GM18867 (cell line): ENCODE data around the gene STARD13.

Experiments used
- ATAC-seq: cut with Tn5 transposase; IDR thresholded peaks from one replicate; pipeline ENCODE4 v1.9.1; 2021; ENCODE audit warnings: mild to moderate bottlenecking, moderate library complexity; ENCODE audit not compliant: unreplicated experiment

The STARD13 gene

GRCh38 chr13:33308863-33309262, 23.3 kb upstream of the STARD13 start:
- no peak for ATAC-seq

GRCh38 chr13:33307843-33308242, 22.3 kb upstream of the STARD13 start:
- ATAC-seq, result no peak

DNA sequence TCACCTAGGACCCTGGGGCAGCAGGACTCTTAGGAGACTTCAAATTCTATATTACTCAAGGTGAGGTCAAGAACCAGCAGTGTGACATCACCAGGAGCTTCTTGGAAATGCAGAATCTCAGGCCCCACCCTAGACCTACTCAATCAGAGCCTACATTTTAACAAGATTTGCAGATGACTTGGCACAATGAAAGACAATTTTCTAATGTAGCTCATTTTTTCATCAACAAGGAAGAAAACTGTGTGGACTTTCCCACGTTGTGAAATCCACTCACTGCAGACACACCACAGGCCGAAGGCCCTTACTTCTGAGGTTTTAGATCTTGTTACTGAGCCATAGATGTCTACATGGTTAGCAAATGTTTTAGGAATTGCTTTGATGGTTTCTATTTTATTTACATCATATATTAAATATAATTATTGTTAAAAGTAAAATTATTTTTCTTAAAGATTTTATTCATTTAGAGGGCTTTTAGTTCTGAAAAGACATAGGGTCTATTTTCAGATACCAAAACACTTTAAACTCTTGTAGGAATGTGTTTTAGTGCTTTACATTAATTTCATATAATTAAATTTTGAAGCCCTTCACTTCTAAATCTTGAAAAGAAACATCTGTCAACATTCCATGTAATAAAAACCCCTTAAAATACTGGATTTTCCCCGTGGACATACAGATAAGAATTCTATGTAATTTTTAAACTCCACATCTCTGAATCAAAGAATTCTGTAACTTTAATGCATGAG, 18.5 kb upstream of the STARD13 start:
- no peak for ATAC-seq

- ATAC-seq, result no peak
These were observed 14.1 kb upstream of the STARD13 start for GRCh38 chr13:33299626-33300025.

DNA sequence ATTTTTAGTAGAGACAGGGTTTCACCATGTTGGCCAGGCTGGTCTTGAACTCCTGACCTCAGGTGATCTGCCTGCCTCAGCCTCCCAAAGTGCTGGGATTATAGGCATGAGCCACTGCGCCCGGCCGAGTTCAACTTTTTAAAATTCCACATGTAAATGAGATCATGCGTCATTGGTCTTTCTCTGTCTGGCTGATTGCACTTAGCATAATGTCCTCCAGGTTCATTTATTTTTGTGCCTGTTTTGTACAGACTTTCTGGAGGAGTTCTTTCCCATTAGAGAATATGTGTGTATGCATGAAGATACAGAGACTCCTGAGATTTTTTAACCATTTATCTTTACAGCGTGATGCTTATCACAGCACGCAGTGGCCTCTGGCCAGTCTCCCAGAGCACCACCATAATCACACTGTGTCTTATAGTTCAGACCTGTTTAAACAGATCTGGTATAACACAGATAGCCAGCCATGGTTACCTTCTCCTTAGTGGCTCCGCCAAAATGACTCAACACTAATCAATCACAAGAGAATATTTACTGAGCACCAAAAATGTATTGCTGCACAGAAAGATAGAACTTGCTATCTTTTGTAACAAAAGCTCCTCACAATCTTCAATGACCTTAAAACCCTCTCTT, 11.4 kb upstream of the STARD13 start:
- ATAC-seq, result no peak

- ATAC-seq, result no peak
These were observed 7.2 kb upstream of the STARD13 start for GRCh38 chr13:33292712-33293111.

GRCh38 chr13:33290421-33290965, 4.9 kb upstream of the STARD13 start:
- no peak for ATAC-seq

GRCh38 chr13:33289966-33290365, 4.4 kb upstream of the STARD13 start:
- ATAC-seq, result no peak

DNA sequence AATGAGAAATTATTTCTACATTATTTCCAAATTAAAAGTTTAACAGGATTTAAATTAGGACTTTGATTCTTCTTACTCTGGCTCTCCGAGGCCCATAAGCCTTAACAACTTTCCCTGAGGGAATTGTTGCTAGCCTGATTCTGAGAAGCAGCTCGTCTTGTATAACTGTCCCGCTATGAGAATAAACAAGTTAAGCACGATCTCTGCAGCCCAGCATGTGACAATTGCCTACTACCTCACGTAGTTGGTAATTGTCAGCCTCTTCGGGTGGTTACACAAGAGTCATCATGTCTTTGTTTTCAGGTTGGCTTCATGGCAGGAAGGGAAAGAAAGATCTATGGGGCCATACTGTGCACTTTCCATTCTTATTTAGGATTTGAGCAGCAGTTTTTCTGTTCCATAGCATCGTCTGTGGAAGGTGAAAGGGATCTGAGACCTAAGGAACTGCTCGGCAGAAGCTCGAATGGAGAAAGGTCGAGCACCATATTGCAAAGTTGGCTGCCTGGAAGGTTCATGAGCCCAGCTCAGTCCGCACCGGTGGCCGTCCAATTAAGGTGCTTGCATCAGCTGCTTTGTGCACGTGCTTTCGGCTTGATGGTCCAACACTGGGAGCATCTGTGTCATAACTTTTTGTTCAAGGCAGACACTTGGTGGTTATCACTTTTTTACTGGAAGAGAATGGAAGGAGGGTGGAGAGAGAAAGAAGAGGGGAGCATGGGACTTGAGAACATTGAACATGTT, 1.8 kb upstream of the STARD13 start:
- ATAC-seq, result no peak

- no peak for ATAC-seq
These were observed 573 bp upstream of the STARD13 start for GRCh38 chr13:33286128-33286527.

DNA sequence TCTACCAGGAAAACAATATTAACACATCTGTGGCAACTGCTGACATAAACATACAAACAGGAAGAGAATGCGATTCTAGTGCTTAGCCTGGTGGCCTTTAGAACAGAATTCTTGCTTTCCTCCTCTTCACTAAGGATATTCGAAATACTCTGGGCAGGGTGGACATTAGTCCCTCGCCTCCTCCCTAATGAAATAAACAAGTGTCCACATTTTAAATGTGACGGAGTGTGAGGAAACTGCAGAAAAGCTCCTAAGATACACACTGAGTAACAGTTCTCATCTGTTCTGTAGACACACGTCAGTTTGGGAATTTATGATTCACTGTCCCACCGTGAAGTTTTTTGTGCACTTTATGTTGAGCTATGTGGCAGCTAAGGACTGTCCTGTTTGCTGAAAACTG, 639 bp downstream of the STARD13 start:
- peak; percentile 29 for ATAC-seq

GRCh38 chr13:33284031-33284430, 1.5 kb downstream of the STARD13 start:
- no peak for ATAC-seq

DNA sequence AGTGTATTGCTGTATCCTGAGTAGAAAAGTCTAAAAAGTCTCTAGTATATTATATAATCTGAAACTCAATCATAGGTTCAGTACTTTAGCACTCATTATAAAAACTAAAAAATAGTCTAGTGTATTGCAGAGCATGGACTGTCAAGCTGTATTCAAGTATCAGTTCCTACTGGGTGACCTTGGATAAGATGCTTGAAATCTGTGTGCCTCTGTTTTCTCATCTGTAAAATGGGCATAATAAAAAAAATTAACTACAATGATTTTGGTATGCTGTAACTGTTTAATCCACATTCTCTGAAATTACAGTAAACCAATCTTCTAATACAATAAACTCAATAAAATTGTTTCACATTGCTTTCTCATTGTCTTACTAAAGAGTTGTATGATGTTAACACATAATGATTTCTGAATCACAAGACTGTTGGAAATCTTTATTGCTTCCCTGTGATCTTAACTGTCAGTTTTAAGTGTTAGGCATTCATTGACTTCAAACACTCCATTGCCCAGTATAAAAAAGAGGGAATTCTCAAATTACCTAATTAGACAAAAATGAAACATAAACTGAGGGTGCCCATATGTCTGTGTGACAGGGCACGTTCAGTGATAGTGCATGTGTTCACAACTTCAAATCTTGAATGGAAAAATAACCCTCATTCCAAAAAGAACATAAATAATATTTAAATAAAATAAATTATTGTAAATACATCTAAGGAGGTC, 2.2 kb downstream of the STARD13 start:
- no peak for ATAC-seq

GRCh38 chr13:33281951-33282595, 3.5 kb downstream of the STARD13 start:
- ATAC-seq, result no peak

- no peak for ATAC-seq
These were observed 4.6 kb downstream of the STARD13 start for GRCh38 chr13:33280923-33281322.

DNA sequence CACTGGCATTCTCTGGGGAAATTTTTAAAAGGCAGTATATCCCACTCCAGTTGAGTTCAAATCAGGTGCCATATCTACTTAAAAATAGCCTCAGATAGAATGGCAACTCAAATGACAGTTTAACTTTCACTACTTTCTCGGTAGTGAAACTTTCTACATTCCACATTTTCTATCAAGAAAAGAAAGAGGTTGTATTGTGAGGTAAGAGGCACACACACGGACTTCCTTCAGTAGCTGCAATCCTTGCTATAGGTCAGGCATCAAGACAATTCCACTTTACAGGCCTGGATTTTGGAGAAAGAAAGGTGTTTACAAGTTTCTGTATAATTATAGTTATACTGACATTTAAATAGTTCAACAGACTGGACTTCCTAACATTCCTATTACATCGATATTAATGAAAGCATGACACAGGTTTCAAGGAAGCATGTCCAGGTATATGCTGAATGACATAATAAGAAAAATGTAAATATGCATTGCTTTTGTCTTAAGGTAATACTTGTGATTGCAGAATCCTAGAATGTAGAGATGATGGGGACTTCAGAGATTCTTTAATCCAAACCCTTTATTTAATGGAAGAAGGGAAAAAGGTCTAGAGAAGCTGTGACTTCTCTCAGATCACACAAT, 5.2 kb downstream of the STARD13 start:
- ATAC-seq, result no peak

- ATAC-seq, result no peak
These were observed 5.9 kb downstream of the STARD13 start for GRCh38 chr13:33279414-33280278.

DNA sequence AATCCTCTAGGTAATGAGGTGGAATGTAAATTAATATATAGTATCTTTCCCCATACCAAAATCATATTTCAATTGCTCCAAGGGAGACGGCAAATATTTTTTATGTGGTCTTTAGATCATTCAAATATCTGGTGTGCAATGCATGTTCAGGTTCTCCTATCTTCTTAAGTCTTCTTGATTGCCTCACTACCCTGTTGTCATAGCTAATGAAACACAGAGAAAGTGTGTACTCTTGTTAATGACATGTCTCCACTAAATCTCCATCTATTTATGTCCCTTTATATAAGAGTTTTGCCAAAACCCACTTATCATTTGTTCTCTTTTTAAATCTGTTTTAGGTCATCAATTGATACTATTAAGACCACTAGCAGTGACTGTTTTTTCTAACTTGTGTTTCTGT, 6.6 kb downstream of the STARD13 start:
- no peak for ATAC-seq

DNA sequence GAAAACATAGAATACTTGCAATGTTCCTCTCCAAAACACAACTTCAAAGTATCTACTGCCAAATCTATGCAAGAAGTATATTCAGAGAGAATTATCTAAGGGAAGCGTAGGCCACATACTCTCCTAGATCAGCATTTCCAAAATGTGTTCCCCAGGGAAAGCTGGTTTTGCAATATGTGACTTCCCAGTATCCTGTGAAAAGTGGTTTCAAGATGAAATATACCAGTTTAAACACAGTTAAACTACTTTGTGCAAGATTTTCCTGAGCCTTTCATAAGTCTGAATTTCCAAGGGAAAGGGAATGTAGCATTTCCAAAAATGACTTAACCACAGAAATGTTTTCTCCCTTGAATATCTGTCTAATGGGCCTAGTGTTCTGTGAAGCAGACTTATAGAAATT, 7.6 kb downstream of the STARD13 start:
- ATAC-seq, result no peak
